Activated CD8-positive, alpha-beta memory T cell treated with anti-CD3 and anti-CD28 coated beads, Interleukin-2, amount 10 ng/mL, durations not matched to agents 7 days and 5 days (primary cell): ENCODE data around the gene USP17L24. TPM values are rescaled to one million over a fixed set of nuclear protein-coding genes. Genes with fewer than 3 reads are reported as not detected.
"Not testable (repeated sequence)": the region's sequence is repeated elsewhere in the genome, so short reads cannot be mapped to it uniquely, and the experiment has no call there.

Source experiments
- ATAC-seq: fragments of 150-1000 bp; cut with Tn5 transposase; one replicate; pipeline ENCODE4 v1.10.0; 2021; ENCODE audit warnings: moderate library complexity
- CTCF ChIA-PET: fragments of 350-600 bp; sonication (Branson Sonifier 250); formaldehyde crosslinking; loops from one replicate; lab custom pipeline; 2021; ENCODE audit warnings: antibody characterized with exemption; lab: Charles Lee
- DNase-seq: peaks from one replicate; pipeline ENCODE4 v3.0.0-alpha.2; 2020
- H3K27ac Mint-ChIP-seq: one replicate; pipeline ENCODE4 v1.8.0; 2021; ENCODE audit warnings: mild to moderate bottlenecking, mixed read lengths
- H3K27me3 Mint-ChIP-seq: one replicate; pipeline ENCODE4 v1.8.0; 2021; ENCODE audit warnings: mixed read lengths
- H3K36me3 Mint-ChIP-seq: one replicate; pipeline ENCODE4 v1.8.0; 2021; ENCODE audit warnings: mild to moderate bottlenecking, mixed read lengths
- H3K4me1 Mint-ChIP-seq: one replicate; pipeline ENCODE4 v1.8.0; 2021; ENCODE audit warnings: mixed read lengths
- H3K4me3 Mint-ChIP-seq: one replicate; pipeline ENCODE4 v1.8.0; 2021; ENCODE audit warnings: mild to moderate bottlenecking, moderate library complexity, mixed read lengths
- H3K9me3 Mint-ChIP-seq: one replicate; pipeline ENCODE4 v1.8.0; 2022; ENCODE audit warnings: low read depth, mixed read lengths
- total RNA-seq, 2 experiments: library from RNA; stranded (reverse); gene quantifications; one replicate each; pipeline ENCODE4 v1.2.3, GENCODE V29; 2021

The USP17L24 gene, protein sequence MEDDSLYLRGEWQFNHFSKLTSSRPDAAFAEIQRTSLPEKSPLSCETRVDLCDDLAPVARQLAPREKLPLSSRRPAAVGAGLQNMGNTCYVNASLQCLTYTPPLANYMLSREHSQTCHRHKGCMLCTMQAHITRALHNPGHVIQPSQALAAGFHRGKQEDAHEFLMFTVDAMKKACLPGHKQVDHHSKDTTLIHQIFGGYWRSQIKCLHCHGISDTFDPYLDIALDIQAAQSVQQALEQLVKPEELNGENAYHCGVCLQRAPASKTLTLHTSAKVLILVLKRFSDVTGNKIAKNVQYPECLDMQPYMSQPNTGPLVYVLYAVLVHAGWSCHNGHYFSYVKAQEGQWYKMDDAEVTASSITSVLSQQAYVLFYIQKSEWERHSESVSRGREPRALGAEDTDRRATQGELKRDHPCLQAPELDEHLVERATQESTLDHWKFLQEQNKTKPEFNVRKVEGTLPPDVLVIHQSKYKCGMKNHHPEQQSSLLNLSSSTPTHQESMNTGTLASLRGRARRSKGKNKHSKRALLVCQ
- not detected for total RNA-seq

DNA sequence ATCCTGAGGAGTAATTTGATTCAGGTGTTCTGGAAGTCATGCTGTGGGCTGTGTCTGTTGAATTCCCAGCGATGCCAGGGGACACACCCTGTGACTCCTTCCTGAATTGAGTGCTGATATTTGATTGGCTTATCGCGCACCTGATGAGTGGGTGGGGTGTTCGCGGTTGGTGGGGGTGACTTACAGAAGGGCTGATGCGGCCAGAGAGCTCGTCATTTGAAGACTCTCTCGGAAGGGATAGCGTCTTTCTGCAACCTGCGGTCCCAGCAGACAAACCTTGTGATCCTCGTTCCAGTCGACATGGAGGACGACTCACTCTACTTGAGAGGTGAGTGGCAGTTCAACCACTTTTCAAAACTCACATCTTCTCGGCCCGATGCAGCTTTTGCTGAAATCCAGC, at the start of gene USP17L24:
Gene USP17L24, plus strand, starts transcription at position 301 of the 400 bp plus-strand sequence. Its CDS starts 0 bp downstream, at position 301.
- H3K4me3 Mint-ChIP-seq, H3K27me3 Mint-ChIP-seq, H3K36me3 Mint-ChIP-seq, H3K9me3 Mint-ChIP-seq, ATAC-seq, H3K27ac Mint-ChIP-seq, CTCF ChIA-PET, H3K4me1 Mint-ChIP-seq, DNase-seq: not testable (repeated sequence)

DNA sequence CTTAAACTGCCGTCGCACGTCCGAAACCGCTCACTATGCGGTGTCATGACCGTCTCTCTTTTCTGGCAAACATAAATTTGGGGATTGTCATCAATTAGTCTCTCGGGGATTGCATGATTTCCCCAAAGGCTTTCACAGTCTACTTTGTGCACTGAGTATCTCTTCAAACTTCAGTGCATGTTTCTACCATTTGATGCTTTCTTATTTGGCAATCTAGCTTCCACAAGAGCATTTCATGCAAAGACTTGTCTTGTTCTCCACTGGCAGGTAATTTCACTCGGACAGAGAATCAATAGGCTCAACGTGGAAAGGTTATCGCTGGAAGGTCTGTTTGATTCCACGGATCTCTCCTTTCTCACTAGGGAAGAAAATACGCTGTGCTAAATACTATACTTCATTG, 774 bp upstream of the USP17L24 start:
- H3K27me3 Mint-ChIP-seq, DNase-seq, H3K27ac Mint-ChIP-seq, H3K9me3 Mint-ChIP-seq, CTCF ChIA-PET, ATAC-seq, H3K4me1 Mint-ChIP-seq, H3K36me3 Mint-ChIP-seq, H3K4me3 Mint-ChIP-seq: not testable (repeated sequence)

DNA sequence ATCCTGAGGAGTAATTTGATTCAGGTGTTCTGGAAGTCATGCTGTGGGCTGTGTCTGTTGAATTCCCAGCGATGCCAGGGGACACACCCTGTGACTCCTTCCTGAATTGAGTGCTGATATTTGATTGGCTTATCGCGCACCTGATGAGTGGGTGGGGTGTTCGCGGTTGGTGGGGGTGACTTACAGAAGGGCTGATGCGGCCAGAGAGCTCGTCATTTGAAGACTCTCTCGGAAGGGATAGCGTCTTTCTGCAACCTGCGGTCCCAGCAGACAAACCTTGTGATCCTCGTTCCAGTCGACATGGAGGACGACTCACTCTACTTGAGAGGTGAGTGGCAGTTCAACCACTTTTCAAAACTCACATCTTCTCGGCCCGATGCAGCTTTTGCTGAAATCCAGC, 4.6 kb downstream of the USP17L24 start, which contains the start of gene USP17L25:
Gene USP17L25, plus strand, starts transcription at position 301 of the 400 bp plus-strand sequence. Its CDS starts 0 bp downstream, at position 301.
- H3K27ac Mint-ChIP-seq, H3K9me3 Mint-ChIP-seq, ATAC-seq, H3K4me3 Mint-ChIP-seq, H3K4me1 Mint-ChIP-seq, H3K36me3 Mint-ChIP-seq, DNase-seq, CTCF ChIA-PET, H3K27me3 Mint-ChIP-seq: not testable (repeated sequence)

DNA sequence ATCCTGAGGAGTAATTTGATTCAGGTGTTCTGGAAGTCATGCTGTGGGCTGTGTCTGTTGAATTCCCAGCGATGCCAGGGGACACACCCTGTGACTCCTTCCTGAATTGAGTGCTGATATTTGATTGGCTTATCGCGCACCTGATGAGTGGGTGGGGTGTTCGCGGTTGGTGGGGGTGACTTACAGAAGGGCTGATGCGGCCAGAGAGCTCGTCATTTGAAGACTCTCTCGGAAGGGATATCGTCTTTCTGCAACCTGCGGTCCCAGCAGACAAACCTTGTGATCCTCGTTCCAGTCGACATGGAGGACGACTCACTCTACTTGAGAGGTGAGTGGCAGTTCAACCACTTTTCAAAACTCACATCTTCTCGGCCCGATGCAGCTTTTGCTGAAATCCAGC, 9.4 kb downstream of the USP17L24 start, which contains the start of gene USP17L26:
Gene USP17L26, plus strand, starts transcription at position 301 of the 400 bp plus-strand sequence. Its CDS starts 0 bp downstream, at position 301.
- H3K27ac Mint-ChIP-seq, H3K4me3 Mint-ChIP-seq, H3K27me3 Mint-ChIP-seq, CTCF ChIA-PET, ATAC-seq, H3K36me3 Mint-ChIP-seq, H3K9me3 Mint-ChIP-seq, H3K4me1 Mint-ChIP-seq, DNase-seq: not testable (repeated sequence)

DNA sequence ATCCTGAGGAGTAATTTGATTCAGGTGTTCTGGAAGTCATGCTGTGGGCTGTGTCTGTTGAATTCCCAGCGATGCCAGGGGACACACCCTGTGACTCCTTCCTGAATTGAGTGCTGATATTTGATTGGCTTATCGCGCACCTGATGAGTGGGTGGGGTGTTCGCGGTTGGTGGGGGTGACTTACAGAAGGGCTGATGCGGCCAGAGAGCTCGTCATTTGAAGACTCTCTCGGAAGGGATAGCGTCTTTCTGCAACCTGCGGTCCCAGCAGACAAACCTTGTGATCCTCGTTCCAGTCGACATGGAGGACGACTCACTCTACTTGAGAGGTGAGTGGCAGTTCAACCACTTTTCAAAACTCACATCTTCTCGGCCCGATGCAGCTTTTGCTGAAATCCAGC, 14.1 kb downstream of the USP17L24 start, which contains the start of gene USP17L5:
Gene USP17L5, plus strand, starts transcription at position 301 of the 400 bp plus-strand sequence. Its CDS starts 0 bp downstream, at position 301.
- H3K36me3 Mint-ChIP-seq, H3K27me3 Mint-ChIP-seq, H3K4me3 Mint-ChIP-seq, ATAC-seq, CTCF ChIA-PET, DNase-seq, H3K27ac Mint-ChIP-seq, H3K4me1 Mint-ChIP-seq, H3K9me3 Mint-ChIP-seq: not testable (repeated sequence)

DNA sequence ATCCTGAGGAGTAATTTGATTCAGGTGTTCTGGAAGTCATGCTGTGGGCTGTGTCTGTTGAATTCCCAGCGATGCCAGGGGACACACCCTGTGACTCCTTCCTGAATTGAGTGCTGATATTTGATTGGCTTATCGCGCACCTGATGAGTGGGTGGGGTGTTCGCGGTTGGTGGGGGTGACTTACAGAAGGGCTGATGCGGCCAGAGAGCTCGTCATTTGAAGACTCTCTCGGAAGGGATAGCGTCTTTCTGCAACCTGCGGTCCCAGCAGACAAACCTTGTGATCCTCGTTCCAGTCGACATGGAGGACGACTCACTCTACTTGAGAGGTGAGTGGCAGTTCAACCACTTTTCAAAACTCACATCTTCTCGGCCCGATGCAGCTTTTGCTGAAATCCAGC, 18.9 kb downstream of the USP17L24 start, which contains the start of gene USP17L27:
Gene USP17L27, plus strand, starts transcription at position 301 of the 400 bp plus-strand sequence. Its CDS starts 0 bp downstream, at position 301.
- H3K9me3 Mint-ChIP-seq, DNase-seq, CTCF ChIA-PET, H3K27me3 Mint-ChIP-seq, H3K36me3 Mint-ChIP-seq, ATAC-seq, H3K4me1 Mint-ChIP-seq, H3K4me3 Mint-ChIP-seq, H3K27ac Mint-ChIP-seq: not testable (repeated sequence)

DNA sequence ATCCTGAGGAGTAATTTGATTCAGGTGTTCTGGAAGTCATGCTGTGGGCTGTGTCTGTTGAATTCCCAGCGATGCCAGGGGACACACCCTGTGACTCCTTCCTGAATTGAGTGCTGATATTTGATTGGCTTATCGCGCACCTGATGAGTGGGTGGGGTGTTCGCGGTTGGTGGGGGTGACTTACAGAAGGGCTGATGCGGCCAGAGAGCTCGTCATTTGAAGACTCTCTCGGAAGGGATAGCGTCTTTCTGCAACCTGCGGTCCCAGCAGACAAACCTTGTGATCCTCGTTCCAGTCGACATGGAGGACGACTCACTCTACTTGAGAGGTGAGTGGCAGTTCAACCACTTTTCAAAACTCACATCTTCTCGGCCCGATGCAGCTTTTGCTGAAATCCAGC, 23.6 kb downstream of the USP17L24 start, which contains the start of gene USP17L28:
Gene USP17L28, plus strand, starts transcription at position 301 of the 400 bp plus-strand sequence. Its CDS starts 0 bp downstream, at position 301.
- CTCF ChIA-PET, H3K36me3 Mint-ChIP-seq, H3K9me3 Mint-ChIP-seq, H3K4me3 Mint-ChIP-seq, ATAC-seq, H3K4me1 Mint-ChIP-seq, H3K27me3 Mint-ChIP-seq, DNase-seq, H3K27ac Mint-ChIP-seq: not testable (repeated sequence)

DNA sequence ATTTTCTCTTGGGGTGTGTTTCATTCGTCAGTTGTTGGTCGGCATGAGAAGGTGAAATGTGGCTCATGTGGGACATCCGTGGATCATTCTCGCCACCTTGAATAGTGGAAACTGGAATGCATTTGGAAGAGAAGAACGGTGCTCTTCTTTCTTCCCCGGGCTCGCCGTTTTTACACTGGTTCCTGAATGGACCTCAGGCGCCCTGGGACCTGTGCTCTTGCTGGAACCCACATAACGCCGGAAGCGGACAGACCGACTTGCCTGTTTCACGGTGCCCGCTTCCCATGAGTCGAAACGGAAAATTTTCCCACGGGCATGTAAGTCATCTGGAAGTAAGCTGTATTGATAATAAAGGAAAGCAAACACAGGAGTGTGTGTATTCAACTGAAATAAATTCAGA, 25.9 kb downstream of the USP17L24 start:
- H3K4me1 Mint-ChIP-seq, CTCF ChIA-PET, H3K27me3 Mint-ChIP-seq, DNase-seq, H3K4me3 Mint-ChIP-seq, H3K9me3 Mint-ChIP-seq, ATAC-seq, H3K27ac Mint-ChIP-seq, H3K36me3 Mint-ChIP-seq: not testable (repeated sequence)

DNA sequence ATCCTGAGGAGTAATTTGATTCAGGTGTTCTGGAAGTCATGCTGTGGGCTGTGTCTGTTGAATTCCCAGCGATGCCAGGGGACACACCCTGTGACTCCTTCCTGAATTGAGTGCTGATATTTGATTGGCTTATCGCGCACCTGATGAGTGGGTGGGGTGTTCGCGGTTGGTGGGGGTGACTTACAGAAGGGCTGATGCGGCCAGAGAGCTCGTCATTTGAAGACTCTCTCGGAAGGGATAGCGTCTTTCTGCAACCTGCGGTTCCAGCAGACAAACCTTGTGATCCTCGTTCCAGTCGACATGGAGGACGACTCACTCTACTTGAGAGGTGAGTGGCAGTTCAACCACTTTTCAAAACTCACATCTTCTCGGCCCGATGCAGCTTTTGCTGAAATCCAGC, 28.4 kb downstream of the USP17L24 start, which contains the start of gene USP17L29:
Gene USP17L29, plus strand, starts transcription at position 301 of the 400 bp plus-strand sequence. Its CDS starts 0 bp downstream, at position 301.
- H3K9me3 Mint-ChIP-seq, DNase-seq, H3K4me1 Mint-ChIP-seq, H3K4me3 Mint-ChIP-seq, CTCF ChIA-PET, H3K36me3 Mint-ChIP-seq, H3K27me3 Mint-ChIP-seq, ATAC-seq, H3K27ac Mint-ChIP-seq: not testable (repeated sequence)

DNA sequence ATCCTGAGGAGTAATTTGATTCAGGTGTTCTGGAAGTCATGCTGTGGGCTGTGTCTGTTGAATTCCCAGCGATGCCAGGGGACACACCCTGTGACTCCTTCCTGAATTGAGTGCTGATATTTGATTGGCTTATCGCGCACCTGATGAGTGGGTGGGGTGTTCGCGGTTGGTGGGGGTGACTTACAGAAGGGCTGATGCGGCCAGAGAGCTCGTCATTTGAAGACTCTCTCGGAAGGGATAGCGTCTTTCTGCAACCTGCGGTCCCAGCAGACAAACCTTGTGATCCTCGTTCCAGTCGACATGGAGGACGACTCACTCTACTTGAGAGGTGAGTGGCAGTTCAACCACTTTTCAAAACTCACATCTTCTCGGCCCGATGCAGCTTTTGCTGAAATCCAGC, 37.9 kb downstream of the USP17L24 start, which contains the start of gene USP17L30:
Gene USP17L30, plus strand, starts transcription at position 301 of the 400 bp plus-strand sequence. Its CDS starts 0 bp downstream, at position 301.
- H3K27me3 Mint-ChIP-seq, H3K4me3 Mint-ChIP-seq, H3K4me1 Mint-ChIP-seq, H3K27ac Mint-ChIP-seq, H3K9me3 Mint-ChIP-seq, DNase-seq, CTCF ChIA-PET, ATAC-seq, H3K36me3 Mint-ChIP-seq: not testable (repeated sequence)

Other genes starting within 250 kb of the USP17L24 start
- gene FAM90A26, start 154.8 kb upstream of the USP17L24 start, total RNA-seq = not detected
- gene USP17L10, start 114.5 kb upstream of the USP17L24 start, total RNA-seq = not detected
- gene USP17L11, start 109.8 kb upstream of the USP17L24 start, total RNA-seq = not detected
- gene USP17L12, start 105.0 kb upstream of the USP17L24 start, total RNA-seq = not detected
- gene USP17L13, start 100.3 kb upstream of the USP17L24 start, total RNA-seq = not detected
- not detected for gene USP17L15, start 90.8 kb upstream of the USP17L24 start, total RNA-seq
- gene USP17L17, start 81.3 kb upstream of the USP17L24 start, total RNA-seq = not detected
- gene USP17L18, start 76.5 kb upstream of the USP17L24 start, total RNA-seq = not detected
- gene USP17L19, start 71.8 kb upstream of the USP17L24 start, total RNA-seq = not detected
- not detected for gene USP17L20, start 67.0 kb upstream of the USP17L24 start, total RNA-seq
- not detected for gene USP17L21, start 62.3 kb upstream of the USP17L24 start, total RNA-seq
- gene USP17L22, start 57.5 kb upstream of the USP17L24 start, total RNA-seq = not detected
- gene USP17L25, start 4.7 kb downstream of the USP17L24 start, total RNA-seq = not detected
- not detected for gene USP17L26, start 9.5 kb downstream of the USP17L24 start, total RNA-seq
- gene USP17L5, start 14.2 kb downstream of the USP17L24 start, total RNA-seq = not detected
- gene USP17L27, start 19.0 kb downstream of the USP17L24 start, total RNA-seq = not detected
- not detected for gene USP17L28, start 23.7 kb downstream of the USP17L24 start, total RNA-seq
- gene USP17L29, start 28.5 kb downstream of the USP17L24 start, total RNA-seq = not detected
- not detected for gene USP17L30, start 38.0 kb downstream of the USP17L24 start, total RNA-seq
- not detected for gene DEFB131A, start 119.2 kb downstream of the USP17L24 start, total RNA-seq